PC-9 (cell line): ENCODE measurements around the gene F11. TPM values are rescaled to one million over a fixed set of nuclear protein-coding genes. Genes with fewer than 3 reads are reported as not detected.

ENCODE experiments used
- BruUV-seq: library from RNA; stranded (reverse); fragments of 400-500 nt; replicated peaks from 2 replicates; lab custom pipeline; 2021; lab: Mats Ljungman, UMichigan
- CTCF ChIA-PET: fragments of 300-600 bp; sonication (Branson Sonifier 250); formaldehyde crosslinking; loops from one replicate; lab custom pipeline; 2022; ENCODE audit warnings: antibody characterized with exemption; lab: Charles Lee
- POLR2A ChIA-PET: fragments of 300-600 bp; sonication (Branson Sonifier 250); formaldehyde crosslinking; loops from one replicate; lab custom pipeline; 2022; ENCODE audit warnings: antibody characterized with exemption; ENCODE audit not compliant: unreplicated experiment; lab: Charles Lee
- DNase-seq, 2 experiments: peaks; one replicate each; pipeline versions ENCODE4 v3.0.0 to v3.0.0-alpha.2; 2015 to 2022; ENCODE audit warnings: mixed read lengths in 1 of 2
- H2AFZ ChIP-seq: fragments of 200-600 bp; sonication (generic); 2 replicates; pipeline ENCODE4 v1.8.1; 2017; ENCODE audit warnings: antibody characterized with exemption
- H3F3A ChIP-seq: fragments of 200-600 bp; sonication (generic); 2 replicates; pipeline ENCODE4 v1.8.1; 2017; ENCODE audit warnings: antibody characterized with exemption, mild to moderate bottlenecking, low read depth; ENCODE audit not compliant: insufficient read depth
- H3K27ac ChIP-seq: fragments of 200-600 bp; sonication (generic); 2 replicates; pipeline ENCODE4 v1.6.1; 2016; ENCODE audit warnings: mixed run types
- H3K27me3 ChIP-seq: fragments of 200-600 bp; sonication (generic); 2 replicates; pipeline ENCODE4 v1.6.1; 2016; ENCODE audit warnings: low read depth, mixed run types; ENCODE audit not compliant: insufficient read depth
- H3K36me3 ChIP-seq: fragments of 200-600 bp; sonication (generic); 2 replicates; pipeline ENCODE4 v1.6.1; 2016; ENCODE audit warnings: low read depth, mixed run types
- H3K4me1 ChIP-seq: fragments of 200-600 bp; sonication (generic); replicated peaks from 2 replicates; pipeline ENCODE4 v1.6.1; 2016; ENCODE audit warnings: mixed run types; ENCODE audit not compliant: insufficient read depth
- H3K4me2 ChIP-seq: fragments of 200-600 bp; sonication (generic); 2 replicates; pipeline ENCODE4 v1.6.1; 2017; ENCODE audit warnings: mixed run types
- H3K4me3 ChIP-seq: fragments of 200-600 bp; sonication (generic); 2 replicates; pipeline ENCODE4 v1.6.1; 2016; ENCODE audit warnings: mixed run types
- H3K79me2 ChIP-seq: fragments of 200-600 bp; sonication (generic); 2 replicates; pipeline ENCODE4 v1.6.1; 2017; ENCODE audit warnings: low read depth, mixed run types
- H3K9me2 ChIP-seq: fragments of 200-600 bp; sonication (generic); 2 replicates; pipeline ENCODE4 v1.8.1; 2017; ENCODE audit warnings: mild to moderate bottlenecking; ENCODE audit not compliant: insufficient read depth
- H3K9me3 ChIP-seq: fragments of 200-600 bp; sonication (generic); 2 replicates; pipeline ENCODE4 v1.8.1; 2016; ENCODE audit warnings: low read depth; ENCODE audit not compliant: insufficient read depth
- H4K20me1 ChIP-seq: fragments of 200-600 bp; sonication (generic); 2 replicates; pipeline ENCODE4 v1.8.1; 2017; ENCODE audit not compliant: insufficient read depth
- CTCF ChIP-seq: fragments of 200-600 bp; sonication (generic); conservative IDR thresholded peaks from 2 replicates; pipeline ENCODE4 v1.6.1; 2017; ENCODE audit warnings: mixed run types, antibody characterized with exemption, mild to moderate bottlenecking, moderate library complexity
- EZH2 ChIP-seq: fragments of 200-600 bp; sonication (generic); IDR thresholded peaks from 2 replicates; pipeline ENCODE4 v1.8.0; 2017; ENCODE audit warnings: antibody characterized with exemption, low read depth
- intact Hi-C: fragments of 100-400 bp; cut with micrococcal nuclease; formaldehyde crosslinking; loops from one replicate; pipeline ENCODE4 v1.10.0; 2022; ENCODE audit not compliant: unreplicated experiment
- total RNA-seq: library from RNA; stranded (reverse); gene quantifications from 2 replicates; pipeline ENCODE4 v1.2.3, GENCODE V29; 2021

Gene F11
- total RNA-seq, 1 experiment from 2014 or later = not detected

- Histone ChIP-seq H3K79me2 (no peaks in the 10 kb centered on the region), H3K4me3 (no peak within 1 kb of the TSS), H3K27me3 (no peaks in the 10 kb centered on the region), H3K27ac (no peak within 1 kb of the TSS), H3K4me1 (no peaks in the 10 kb centered on the region), H3K9me3 (no peaks in the 10 kb centered on the region), H2AFZ (no peak within 1 kb of the TSS), H3K9me2 (no peaks in the 10 kb centered on the region), H4K20me1 (no peaks in the 10 kb centered on the region), H3F3A (no peaks in the 10 kb centered on the region), H3K36me3 (no peaks in the 10 kb centered on the region), H3K4me2 (no peak within 1 kb of the TSS)
- intact Hi-C loops = no loop called here
- DNase-seq = no peak
- no peak for TF ChIP-seq EZH2
- no peak for TF ChIP-seq CTCF
- POLR2A ChIA-PET = no interaction called here
- BruUV-seq = no TSS peak
- CTCF ChIA-PET = no interaction called here
Measured at GRCh38 chr4:186227221-186227620, 38.8 kb upstream of the F11 start, which contains the start of gene KLKB1. TSS of gene KLKB1 (plus strand) at chr4:186227507. CDS start at chr4:186228196, 689 bp downstream.

DNA sequence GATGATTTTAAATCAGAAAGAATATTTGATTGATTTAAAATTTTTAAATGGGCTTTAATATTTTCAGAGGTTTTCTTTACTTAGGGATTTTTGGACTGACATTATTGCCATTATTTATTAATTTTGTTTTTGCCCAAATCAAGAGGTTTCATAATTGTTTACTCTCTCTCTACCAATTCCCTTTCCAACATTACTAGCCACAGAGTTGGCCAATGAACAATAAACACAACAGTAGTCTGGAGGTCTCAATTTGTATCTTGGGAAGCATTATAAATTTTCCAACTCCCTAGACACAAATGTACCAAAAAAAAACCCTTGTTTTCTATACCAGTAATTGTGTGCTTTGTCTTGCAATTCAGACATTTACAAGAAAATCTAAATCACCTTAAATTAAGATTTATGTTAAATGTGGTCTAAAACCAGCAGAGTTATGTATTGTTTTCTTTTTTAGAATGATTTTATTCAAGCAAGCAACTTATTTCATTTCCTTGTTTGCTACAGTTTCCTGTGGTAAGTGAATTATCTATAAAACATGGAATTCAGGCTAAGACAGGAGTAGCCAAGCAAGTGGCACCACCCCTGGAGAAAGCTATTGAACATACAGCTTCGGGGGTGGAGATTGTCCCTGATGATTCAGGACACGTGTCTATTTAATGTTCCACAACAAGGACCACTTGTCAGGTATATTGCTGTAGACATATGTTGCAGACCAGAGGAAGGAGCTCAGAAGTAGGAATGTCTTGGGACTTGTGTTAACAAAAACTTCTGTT is 38.1 kb upstream of the F11 start:
- Histone ChIP-seq H2AFZ (no peak overlapping the region), H3K4me1 (no peaks in the 10 kb centered on the region), H3K4me3 (no peak overlapping the region), H3F3A (no peaks in the 10 kb centered on the region), H3K79me2 (no peaks in the 10 kb centered on the region), H3K4me2 (no peak overlapping the region), H4K20me1 (no peaks in the 10 kb centered on the region), H3K27ac (no peak overlapping the region), H3K27me3 (no peaks in the 10 kb centered on the region), H3K9me2 (no peaks in the 10 kb centered on the region), H3K9me3 (no peaks in the 10 kb centered on the region), H3K36me3 (no peaks in the 10 kb centered on the region)
- CTCF ChIA-PET = no interaction called here
- TF ChIP-seq EZH2 (no peak), CTCF (no peak)
- intact Hi-C loops = no loop called here
- POLR2A ChIA-PET = no interaction called here
- no peak for DNase-seq
- BruUV-seq = no TSS peak

DNA sequence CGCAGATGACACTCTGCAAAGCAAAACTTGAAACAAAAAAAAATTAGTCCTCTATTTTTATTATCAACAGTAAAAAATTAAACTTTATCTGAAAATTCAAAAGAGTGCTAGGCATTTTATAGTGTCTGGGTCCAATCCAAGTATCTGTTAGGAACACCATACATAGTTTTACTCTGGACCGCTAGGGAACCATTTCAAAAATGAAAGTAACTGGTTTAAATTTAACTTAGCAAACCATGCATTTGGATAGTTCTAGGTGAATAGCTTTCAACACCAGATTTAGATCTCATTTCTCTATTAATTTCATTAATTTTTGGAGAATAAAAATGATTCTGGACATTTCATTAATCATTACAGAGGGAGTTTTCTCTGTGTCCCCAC is 37.5 kb upstream of the F11 start:
- ChIA-PET POLR2A (no interaction called here), CTCF (no interaction called here)
- no peaks in the 10 kb centered on the region for H3F3A ChIP-seq
- no peak overlapping the region for H3K4me3 ChIP-seq
- TF ChIP-seq EZH2 (no peak), CTCF (no peak)
- H3K79me2 ChIP-seq = no peaks in the 10 kb centered on the region
- H3K9me3 ChIP-seq = no peaks in the 10 kb centered on the region
- no peak for DNase-seq
- no peak overlapping the region for H2AFZ ChIP-seq
- H3K9me2 ChIP-seq = no peaks in the 10 kb centered on the region
- intact Hi-C loops = no loop called here
- H3K36me3 ChIP-seq = no peaks in the 10 kb centered on the region
- no peak overlapping the region for H3K27ac ChIP-seq
- H3K4me2 ChIP-seq = no peak overlapping the region
- H3K4me1 ChIP-seq = no peaks in the 10 kb centered on the region
- BruUV-seq = no TSS peak
- no peaks in the 10 kb centered on the region for H3K27me3 ChIP-seq
- no peaks in the 10 kb centered on the region for H4K20me1 ChIP-seq
